ENCODE measurements around the gene CRYBG2. TPM values are rescaled to one million over a fixed set of nuclear protein-coding genes. Genes with fewer than 3 reads are reported as not detected.

Gene CRYBG2
- total RNA-seq, 1 donor from 2014 or later = 19.5 TPM

- Histone ChIP-seq H3K27me3 (ENCODE audit: control insufficient read depth, insufficient read depth, low read length) (no peaks in the 10 kb centered on the region), H3K36me3 (ENCODE audit: control insufficient read depth, insufficient read depth, low read length) (peaks cover 8% of the 10 kb centered on the region), H3K4me3 (ENCODE audit: low read depth, low read length) (no peak overlapping the region)
- DNase-seq (ENCODE audit: low read depth) (peak; percentile 96), FAIRE-seq (no peak)
- TF ChIP-seq CTCF (IDR thresholded peaks at IDR 0.05; ENCODE audit: insufficient read depth, low read length, severe bottlenecking) = peak; percentile 92
Measured at GRCh38 chr1:26284597-26285347, 69.2 kb downstream of the CRYBG2 start.

GRCh38 chr1:26283871-26284596 is 69.9 kb downstream of the CRYBG2 start:
- Histone ChIP-seq H3K27me3 (ENCODE audit: control insufficient read depth, insufficient read depth, low read length) (no peaks in the 10 kb centered on the region), H3K36me3 (ENCODE audit: control insufficient read depth, insufficient read depth, low read length) (peaks cover 8% of the 10 kb centered on the region), H3K4me3 (ENCODE audit: low read depth, low read length) (no peak overlapping the region)
- DNase-seq (ENCODE audit: low read depth) (no peak), FAIRE-seq (no peak)
- no peak for TF ChIP-seq CTCF (IDR thresholded peaks at IDR 0.05; ENCODE audit: insufficient read depth, low read length, severe bottlenecking)

- peaks cover 8% of the 10 kb centered on the region for H3K36me3 ChIP-seq (ENCODE audit: control insufficient read depth, insufficient read depth, low read length)
- H3K4me3 ChIP-seq (ENCODE audit: low read depth, low read length) = no peak overlapping the region
- FAIRE-seq (no peak), DNase-seq (ENCODE audit: low read depth) (peak; percentile 13)
- TF ChIP-seq CTCF (IDR thresholded peaks at IDR 0.05; ENCODE audit: insufficient read depth, low read length, severe bottlenecking) = no peak
- H3K27me3 ChIP-seq (ENCODE audit: control insufficient read depth, insufficient read depth, low read length) = no peaks in the 10 kb centered on the region
Measured at GRCh38 chr1:26283279-26283853, 70.6 kb downstream of the CRYBG2 start.

- Histone ChIP-seq H3K36me3 (ENCODE audit: control insufficient read depth, insufficient read depth, low read length) (peaks cover 8% of the 10 kb centered on the region), H3K27me3 (ENCODE audit: control insufficient read depth, insufficient read depth, low read length) (no peaks in the 10 kb centered on the region), H3K4me3 (ENCODE audit: low read depth, low read length) (no peak overlapping the region)
- FAIRE-seq = no peak
- no peak for TF ChIP-seq CTCF (IDR thresholded peaks at IDR 0.05; ENCODE audit: insufficient read depth, low read length, severe bottlenecking)
- no peak for DNase-seq (ENCODE audit: low read depth)
Measured at GRCh38 chr1:26282401-26282918, 71.5 kb downstream of the CRYBG2 start.

GRCh38 chr1:26281971-26282370 is 72.0 kb downstream of the CRYBG2 start:
- no peak for TF ChIP-seq CTCF (IDR thresholded peaks at IDR 0.05; ENCODE audit: insufficient read depth, low read length, severe bottlenecking)
- DNase-seq (ENCODE audit: low read depth) (no peak), FAIRE-seq (no peak)
- H3K27me3 ChIP-seq (ENCODE audit: control insufficient read depth, insufficient read depth, low read length) = no peaks in the 10 kb centered on the region
- peaks cover 10% of the 10 kb centered on the region for H3K36me3 ChIP-seq (ENCODE audit: control insufficient read depth, insufficient read depth, low read length)
- no peak overlapping the region for H3K4me3 ChIP-seq (ENCODE audit: low read depth, low read length)
